Cardiac septum (tissue), 1 donor: Measurements from ENCODE around the gene ADAMTS6. TPM values are rescaled to one million over a fixed set of nuclear protein-coding genes. Genes with fewer than 3 reads are reported as not detected.
"Not testable (repeated sequence)": the region's sequence is repeated elsewhere in the genome, so short reads cannot be mapped to it uniquely, and the experiment has no call there.

Experiments
- DNase-seq: peaks from one replicate; pipeline ENCODE4 v3.0.0-alpha.2; 2020; ENCODE audit warnings: low spot score
- intact Hi-C: fragments of 100-400 bp; cut with DNase I; formaldehyde crosslinking; loops from one replicate; pipeline ENCODE4 v1.14.0; 2022
- total RNA-seq: library from RNA; stranded (reverse); fragmentation: NEBNext Ultra II Directional; extraction: Animal tissue kit (Norgen Biotek cat#: 25700); gene quantifications from one replicate; pipeline ENCODE4 v1.2.1, GENCODE V29; 2021
- donor health status: DM: no; HTN: no; CAD: no.

ADAMTS6 gene
- total RNA-seq, 1 donor from 2014 or later = 1.9 TPM

DNA sequence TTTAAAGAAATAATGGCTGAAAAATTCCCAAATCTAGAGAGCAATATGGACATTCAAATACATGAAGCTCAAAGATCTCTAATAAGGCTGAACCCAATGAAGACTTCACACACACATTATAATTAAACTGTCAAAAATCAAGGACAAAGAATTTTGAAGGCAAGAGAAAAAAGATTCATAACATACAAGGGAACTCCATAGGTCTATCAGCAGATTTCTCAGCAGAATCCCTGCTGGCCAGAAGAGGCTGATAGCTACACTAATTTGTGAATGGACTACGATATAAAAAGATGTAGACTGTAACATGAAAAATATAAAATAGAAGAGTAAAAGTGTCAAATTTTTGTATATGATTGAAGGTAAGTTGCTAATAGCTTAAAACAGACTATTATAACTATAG, 251.9 kb downstream of the ADAMTS6 start:
- DNase-seq = no peak
- intact Hi-C loops = no loop called here

DNA sequence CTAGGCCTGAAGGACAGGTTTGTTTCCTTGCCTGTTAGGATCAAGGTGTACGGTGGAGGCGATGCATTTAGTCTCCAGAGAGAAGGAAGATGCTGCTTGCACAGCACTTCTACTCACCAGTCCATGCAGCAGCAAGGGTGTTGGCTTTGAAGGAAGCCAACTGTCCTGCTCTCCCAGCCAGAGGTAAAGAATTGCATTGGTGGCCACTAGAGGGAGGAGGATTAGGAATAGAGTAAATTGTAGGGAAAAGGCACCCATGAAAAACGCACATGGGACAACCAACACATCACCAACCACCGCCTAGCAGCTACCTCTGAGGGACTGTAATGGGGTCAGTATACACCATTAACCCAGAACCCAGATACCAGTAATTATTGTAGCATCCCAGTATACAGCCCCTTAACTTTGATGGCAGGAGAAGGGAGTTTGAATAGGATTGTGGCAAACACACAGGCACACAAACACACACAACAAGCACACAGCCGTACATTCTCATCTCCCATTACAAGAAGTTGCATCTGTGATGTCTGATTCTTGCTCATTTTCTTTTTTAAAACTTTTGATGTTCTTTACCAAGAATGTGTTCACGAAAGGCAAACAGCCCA, 267.7 kb downstream of the ADAMTS6 start:
- intact Hi-C loops = loop anchor here (5.0 kb wide), 1 partner anchor 268 kb away; the partner anchor contains the start of gene ADAMTS6
- no peak for DNase-seq

DNA sequence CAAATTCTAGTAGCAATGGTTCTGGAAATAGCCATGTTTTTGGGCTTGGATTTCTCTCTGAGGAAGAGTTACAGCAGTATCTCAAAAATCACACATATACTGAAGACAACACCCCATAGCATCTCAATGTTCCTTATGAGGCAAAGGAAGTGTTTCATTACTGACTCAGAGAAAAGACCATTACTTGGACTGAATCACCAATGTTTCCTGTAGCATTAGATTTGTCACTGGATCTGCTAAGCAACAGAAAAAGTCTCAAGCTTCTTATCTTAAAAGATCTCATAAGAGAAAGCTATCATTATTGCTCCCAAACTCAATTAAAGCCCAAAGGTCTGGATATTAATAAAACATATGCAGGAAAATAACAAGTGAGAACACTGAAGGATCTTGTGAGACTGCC, 272.4 kb downstream of the ADAMTS6 start:
- DNase-seq = no peak
- intact Hi-C loops = no loop called here

DNA sequence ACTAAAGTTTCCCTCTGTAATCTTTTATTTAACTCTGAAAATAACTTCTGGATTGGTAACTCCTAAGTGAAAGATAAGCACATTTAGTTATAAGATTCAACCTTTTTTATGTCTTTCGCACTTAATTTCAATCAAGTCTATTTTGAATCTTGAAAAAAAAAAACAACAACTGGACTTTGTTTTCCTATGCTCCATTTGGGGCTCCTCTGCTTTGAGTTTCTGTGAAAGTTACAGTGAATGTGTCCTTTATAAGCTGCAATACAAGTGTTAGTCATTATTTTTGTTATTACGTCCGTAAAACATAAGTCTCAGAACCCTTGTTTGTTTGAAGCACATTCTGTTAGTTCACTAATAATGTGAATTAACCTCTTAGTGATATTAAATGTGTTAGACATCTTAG, 276.8 kb downstream of the ADAMTS6 start:
- intact Hi-C loops = no loop called here
- DNase-seq = no peak

DNA sequence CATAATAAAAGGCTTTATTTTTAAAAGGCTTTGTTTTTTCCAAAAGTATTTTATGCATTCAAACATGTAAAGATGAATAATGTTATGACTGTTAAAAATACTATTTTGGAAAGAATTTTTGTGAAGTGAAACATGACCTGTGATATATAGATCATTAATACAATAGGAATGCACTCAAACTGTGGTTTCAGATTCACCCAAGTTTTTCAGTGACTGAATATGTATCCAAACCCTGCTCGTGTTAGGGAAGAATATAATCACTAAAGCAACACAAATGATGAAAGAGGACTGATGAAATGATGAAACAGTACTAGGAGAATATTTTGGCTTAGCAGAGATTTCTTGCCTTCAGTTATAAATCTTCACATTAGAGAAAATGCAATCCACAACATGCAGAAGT, 278.0 kb downstream of the ADAMTS6 start:
- intact Hi-C loops = no loop called here
- DNase-seq = no peak

DNA sequence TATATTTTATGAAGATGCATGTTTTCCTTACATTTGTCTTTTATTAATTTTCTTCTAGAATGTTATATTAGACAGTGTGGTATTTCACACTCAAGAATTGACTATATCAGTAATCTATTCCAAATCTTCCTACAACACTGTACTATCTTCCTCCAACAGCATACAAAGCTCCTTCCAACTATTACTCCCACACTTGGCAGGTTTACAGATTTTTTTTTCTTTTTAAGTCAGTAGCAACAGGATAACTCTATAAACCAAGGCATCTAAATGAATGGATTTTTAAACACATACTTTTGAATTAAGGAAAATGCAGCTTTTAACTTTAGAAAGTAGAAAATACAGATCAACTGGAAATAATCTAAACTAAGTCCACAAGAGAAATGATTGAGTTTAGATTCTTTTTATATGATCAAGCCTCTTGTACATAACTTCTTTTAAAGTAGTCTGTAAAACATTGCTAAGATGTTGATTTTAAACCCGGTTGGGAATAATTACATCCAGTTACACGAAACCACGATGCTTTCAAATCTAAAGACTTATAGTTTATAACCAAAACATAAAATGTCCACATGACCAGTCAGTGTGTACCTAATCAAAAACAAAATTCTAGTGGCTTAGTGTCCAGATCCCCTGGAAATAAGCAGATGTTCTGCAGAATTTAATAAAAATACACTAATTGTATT, 281.6 kb downstream of the ADAMTS6 start:
- intact Hi-C loops = no loop called here
- no peak for DNase-seq

DNA sequence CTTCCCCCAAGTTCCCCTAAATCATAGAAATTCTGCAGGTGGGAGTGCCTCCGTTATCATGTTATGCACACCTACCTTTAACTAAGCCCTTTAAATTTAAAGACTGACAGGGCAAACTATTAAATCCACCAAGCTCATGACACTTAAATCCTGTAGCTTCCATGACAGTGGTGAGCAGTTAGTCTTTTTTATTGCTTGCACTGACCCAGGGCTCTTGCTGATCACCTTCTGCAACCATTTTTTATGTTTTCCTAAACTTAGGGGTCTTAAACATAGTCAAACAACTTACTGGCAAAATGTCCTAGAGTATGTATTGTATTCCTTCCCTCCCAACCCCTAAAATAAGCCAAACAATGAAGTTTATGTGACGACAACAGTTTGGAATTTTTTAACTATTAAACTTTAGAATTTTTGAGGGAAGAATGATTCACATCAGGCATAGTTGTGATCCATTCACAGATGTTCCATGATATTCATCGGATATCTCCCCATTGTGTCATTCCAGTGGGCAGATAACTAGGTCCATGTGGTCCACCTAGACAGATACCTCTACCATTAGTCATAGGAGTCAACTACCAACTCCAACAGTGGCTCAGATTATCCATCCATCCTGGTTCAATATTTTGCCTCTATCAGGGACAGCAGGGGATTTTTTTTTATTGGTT, 283.1 kb downstream of the ADAMTS6 start:
- DNase-seq = no peak
- intact Hi-C loops = no loop called here

DNA sequence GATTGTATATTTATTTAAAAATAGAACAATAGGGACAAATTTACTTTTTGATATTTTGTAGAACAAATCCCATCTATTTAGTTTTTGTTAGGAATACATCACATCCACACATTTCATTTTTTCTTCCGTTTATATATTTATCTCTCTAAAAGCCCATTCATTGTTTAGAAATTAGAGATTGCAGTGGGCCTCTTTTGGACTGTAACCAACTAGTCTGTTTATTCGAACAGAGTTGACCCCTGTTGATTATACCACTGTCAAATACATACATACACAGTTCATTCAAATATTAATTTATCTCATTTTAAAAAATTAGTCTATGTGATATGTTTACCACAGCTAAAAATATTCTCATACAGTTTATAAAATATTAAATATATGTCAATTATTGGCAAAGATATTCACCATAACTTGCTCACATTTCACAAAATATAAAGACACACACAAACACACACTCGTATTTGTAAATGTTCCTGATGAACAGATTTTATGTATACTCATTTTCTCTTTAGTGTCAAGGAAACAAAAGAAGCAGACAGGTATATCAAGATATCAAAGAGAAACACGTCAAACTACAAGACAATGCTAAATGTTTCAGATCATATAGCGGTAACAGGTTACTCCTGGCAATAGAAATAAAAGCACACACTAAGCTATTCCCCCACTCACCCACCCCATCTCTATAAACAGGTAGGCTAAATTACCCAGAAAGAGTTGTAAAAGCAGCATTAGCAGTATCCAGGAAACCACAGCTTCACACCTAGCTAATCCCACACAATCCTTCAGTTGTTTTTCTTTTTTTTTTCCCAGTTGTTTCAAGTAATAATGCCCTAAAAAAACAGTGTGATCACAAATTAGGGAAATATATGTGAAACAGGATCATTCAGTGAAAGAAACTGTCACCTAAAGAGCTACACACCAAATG, 283.9 kb downstream of the ADAMTS6 start:
- intact Hi-C loops = no loop called here
- DNase-seq = no peak

DNA sequence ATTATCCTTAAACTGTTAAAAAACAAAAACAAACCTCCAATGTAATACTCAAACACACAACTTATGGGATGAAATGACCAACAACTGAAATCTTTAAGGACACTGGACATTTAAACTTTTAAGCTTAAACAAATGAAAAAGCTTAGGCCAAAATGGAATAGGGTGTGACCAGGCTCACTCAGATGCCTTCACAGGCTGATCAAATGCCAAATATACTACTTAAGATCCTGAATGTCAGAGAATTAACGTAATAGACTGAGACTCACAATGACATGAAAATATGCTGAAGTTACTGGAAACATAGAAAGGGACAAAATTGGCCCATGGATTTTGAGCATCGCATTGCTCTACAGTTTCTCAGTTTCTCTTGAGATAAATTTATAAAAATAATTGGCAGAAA, 286.8 kb downstream of the ADAMTS6 start:
- no peak for DNase-seq

DNA sequence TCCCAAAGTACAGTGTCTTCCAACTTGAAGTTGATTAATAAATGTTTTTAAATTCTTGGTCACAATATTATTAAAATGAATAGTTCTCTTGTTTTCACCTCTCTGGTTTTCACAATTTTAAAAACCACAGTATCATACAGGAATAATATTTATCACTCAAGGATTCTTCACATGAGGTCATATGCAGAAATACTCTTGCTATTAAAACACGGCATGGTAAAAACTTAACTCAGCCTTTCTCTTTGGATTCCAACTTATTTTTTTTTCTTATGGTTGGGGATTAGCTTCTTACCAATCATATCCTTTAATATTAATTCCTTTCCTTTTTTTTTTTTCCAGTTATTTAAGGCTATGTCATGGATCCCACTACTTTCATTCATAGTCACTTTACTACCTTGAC, 289.4 kb downstream of the ADAMTS6 start:
- intact Hi-C loops = no loop called here
- no peak for DNase-seq

More for the DNA sequence above, 286.8 kb downstream of the ADAMTS6 start:
- intact Hi-C loops = no loop called here

DNA sequence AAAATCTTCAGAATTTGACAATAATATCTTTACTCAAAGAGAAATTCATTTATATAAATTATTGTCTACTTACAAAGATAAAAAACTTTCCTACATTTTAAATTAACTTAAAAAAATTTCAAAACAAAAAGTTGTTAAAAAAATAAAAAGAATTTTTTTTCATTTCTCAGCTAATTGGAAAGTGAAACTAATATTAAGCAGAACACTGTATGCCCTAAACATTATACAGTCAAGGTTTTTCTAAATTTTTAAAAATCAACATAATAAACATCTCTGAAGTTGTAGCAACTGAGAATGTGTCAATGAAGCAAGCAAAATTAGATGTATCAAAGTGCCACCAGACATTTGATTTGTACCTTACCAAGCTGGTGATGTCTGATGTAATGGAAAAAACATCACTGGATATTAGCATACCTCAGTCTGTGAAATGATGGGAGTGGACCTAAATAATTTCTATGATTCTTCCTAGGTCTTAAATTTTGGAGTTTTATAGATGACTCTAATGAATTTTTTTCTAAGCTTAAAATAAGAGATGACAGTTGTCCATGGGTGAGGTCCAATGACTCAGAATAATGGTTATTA, 290.1 kb downstream of the ADAMTS6 start:
- no peak for DNase-seq
- intact Hi-C loops = no loop called here

DNA sequence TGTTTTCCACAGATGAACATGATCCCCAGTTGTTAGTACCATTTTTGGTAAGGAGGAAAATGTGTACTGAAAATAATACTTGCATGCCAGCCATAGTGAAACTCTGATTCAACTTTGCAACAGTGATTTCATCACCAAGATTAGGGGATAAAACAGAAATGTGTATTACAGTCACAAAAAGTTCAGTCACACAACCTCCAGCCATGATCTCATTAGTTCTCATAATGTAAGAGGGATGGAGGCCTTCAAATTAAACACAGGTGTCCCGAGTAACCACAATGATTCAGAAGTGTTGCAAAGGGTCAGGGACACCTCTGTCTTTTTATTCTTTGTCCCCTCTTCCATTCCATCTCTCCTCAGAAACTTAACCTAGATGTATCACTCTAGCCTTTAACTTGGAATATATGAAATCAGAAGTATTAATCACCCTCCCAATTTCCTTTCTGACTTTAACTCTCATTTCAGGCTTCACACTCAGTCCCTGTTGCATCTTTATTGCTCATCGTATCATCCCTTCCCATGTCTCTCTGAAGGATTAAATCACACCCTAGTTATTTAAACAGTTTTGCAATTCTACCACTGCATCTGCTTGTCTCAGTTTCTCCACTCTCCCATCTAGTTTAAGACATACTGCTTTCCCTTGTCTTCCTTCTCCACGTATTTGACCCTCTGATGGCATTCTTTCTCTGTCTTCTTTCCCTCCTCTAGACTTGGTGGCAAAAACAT, 291.2 kb downstream of the ADAMTS6 start:
- DNase-seq = no peak
- intact Hi-C loops = no loop called here

DNA sequence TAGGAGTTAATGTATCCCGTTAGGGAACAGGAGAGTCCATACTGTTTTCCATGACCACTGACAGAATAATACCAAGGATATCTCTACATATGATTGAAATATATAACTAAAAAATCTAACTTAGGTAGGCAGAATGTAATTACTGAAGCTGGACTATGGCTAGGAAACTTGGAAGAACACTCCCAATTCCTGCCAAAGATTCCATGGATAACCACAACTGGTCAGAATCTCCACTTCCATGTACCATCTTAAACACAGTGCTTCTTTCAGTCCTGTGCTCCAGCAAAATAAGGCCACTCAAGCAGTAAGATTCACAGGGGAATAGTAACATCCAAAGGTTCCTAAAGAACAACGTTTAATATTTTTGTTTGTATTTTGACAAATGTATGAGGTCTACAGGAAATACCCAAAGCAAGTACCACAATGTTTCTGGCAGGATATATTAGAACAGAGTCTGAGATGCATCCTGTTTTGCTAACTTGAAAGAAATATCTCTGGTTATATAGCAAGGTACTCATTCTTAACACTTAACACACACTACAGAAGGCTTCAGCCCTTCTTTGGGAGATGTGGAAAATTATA, 295.0 kb downstream of the ADAMTS6 start:
- intact Hi-C loops = no loop called here

DNA sequence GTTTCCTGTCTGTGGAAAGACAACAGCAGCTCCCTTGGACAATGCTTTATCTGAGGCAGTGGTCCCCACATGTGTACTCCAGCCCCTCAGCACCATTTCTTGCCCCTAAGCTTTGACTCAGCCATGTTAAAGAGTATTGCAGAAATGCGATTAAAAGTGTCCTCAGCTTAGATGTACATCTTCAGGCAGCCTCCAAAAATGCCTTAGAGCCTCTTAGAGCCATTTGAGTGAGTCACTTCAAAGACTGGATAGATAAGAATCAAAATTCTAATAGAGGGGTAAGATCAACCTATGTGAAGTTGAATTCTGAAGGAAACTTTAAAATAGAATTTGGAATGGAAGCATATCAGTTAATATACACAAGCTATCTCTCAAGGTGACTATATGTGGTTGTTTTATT, 296.3 kb downstream of the ADAMTS6 start:
- DNase-seq = no peak
- intact Hi-C loops = no loop called here

More for the DNA sequence above, 295.0 kb downstream of the ADAMTS6 start:
- DNase-seq = no peak

DNA sequence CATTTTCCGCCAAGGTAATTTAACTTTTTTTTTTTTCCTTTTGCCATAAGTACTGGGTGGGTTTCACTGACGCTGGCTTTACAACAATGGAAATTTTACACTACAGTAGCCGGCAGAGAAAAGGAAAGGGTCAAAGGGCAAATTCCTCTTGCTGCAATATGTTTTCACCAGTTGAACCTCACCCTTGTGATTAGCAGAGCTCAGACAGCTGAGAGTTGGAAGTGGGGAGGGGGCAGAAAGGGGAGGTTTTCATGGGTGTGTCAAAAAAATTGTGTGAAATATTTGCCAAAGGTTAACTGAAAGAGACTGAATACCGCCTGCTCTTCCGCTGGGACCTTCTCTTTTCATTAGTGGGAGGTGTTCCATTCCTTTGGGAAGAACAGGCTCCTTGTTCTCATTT, 296.9 kb downstream of the ADAMTS6 start:
- intact Hi-C loops = no loop called here
- DNase-seq = no peak

DNA sequence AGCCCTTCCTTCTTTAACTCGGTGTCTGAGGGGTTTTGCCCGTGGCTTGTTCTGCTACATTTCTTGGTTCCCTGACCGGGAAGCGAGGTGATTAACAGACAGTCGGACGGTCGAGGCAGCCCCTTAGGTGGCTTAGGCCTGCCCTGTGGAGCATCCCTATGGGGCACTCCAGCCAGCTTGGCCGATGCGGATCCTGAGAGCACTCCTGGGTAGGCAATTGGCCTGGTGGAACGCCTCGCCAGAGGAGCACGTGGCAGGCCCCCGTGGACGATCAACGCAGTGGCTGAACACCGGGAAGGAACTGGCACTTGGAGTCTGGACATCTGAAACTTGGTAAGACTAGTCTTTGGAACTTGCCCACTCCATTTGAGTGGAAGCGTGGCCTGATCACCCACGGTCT, 307.5 kb downstream of the ADAMTS6 start:
- DNase-seq, intact Hi-C loops: not testable (repeated sequence)

DNA sequence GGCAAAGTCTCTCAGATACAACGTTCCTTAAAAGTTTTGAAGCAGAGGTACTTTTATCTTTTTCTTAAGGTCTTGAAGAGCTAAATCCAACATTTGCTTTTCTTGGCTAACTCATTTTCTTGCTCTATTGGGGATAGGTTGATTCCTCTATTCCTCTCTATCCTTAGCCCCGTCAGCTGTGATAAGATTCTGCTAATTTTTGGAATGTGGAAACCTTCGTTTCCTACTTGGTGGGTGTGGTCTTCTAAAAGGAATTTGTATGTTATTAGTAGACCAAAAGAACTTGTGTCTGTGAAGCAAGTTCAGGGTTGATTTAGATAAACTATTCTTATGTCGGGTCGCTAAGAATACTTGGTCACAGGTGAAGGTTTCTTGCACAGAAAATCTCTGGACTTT, 308.6 kb downstream of the ADAMTS6 start:
- intact Hi-C loops = no loop called here

DNA sequence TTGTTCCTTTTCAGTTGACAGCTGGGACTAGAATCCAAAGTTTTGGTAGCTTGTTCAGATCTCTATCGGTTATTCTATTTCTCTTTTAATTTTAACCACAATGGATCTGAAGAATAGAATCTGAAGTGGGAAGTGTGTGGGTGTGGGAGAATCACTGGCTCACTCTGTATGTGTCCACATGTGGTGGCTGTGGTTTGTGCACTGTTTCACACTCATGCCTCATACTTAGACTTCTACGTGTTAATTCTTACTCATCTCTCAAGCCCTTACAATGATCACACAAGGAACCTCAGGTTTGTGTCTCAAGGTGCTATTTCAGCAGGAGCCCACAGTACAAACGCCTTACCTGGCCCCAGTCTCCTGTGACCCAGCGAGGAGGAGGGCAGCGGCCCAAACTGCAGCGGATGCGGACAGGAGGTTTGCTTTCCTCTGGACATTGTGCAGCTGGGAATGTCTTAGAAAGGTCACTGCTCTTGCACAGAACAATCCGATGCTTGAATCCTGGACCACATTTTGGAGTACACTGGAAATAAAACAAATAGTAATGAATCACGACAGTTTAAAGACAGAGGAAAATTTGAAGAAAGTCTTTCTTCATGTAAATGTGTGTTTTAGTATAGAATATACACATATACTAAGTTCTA, 309.1 kb downstream of the ADAMTS6 start:
- intact Hi-C loops = no loop called here
- DNase-seq = no peak

More for the DNA sequence above, 308.6 kb downstream of the ADAMTS6 start:
- no peak for DNase-seq
